ENCODE results near the gene CFL2. TPM values are rescaled to one million over a fixed set of nuclear protein-coding genes. Genes with fewer than 3 reads are reported as not detected.

CFL2 gene
- total and polyA plus RNA-seq, 2 of the 13 experiments (the other 11 are each of a cell fraction or from before 2014, with no cell fraction given) = 114 to 158 TPM

DNA sequence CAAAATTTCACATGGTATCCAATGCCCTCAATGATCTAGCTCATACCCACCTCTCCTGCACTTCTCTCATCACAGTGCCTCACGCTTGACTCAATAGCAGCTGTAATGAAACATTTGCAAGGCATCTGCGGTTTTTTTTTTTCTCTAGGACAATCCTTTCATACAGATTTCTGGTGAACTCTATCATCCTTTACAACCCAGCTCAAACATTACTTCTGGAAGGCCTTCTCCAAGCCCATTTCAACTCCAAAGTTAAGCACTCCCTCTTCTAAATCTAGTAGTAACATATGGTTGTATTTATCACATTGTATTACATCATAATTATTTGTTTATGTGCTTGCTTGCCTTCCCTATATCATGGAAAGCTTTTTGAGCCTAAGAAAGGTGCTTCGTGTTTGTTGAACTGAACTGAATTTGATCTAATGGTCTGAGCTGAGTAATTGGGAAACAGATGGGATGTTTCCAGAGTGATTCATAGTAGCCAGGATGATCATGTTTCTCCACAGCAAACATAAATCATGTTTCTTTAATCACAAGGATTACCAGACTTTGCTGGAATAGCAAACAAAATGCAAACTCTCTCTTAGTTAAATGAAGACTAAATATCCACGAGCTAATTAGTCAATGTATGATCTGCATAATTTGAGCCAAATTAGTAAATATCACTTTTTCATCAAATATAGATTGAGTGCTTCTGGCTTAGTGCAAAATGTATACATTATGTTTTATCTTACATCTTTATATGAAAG lies 14.3 kb downstream of the CFL2 start (continued):
- TF ChIP-seq, protein P1, sequence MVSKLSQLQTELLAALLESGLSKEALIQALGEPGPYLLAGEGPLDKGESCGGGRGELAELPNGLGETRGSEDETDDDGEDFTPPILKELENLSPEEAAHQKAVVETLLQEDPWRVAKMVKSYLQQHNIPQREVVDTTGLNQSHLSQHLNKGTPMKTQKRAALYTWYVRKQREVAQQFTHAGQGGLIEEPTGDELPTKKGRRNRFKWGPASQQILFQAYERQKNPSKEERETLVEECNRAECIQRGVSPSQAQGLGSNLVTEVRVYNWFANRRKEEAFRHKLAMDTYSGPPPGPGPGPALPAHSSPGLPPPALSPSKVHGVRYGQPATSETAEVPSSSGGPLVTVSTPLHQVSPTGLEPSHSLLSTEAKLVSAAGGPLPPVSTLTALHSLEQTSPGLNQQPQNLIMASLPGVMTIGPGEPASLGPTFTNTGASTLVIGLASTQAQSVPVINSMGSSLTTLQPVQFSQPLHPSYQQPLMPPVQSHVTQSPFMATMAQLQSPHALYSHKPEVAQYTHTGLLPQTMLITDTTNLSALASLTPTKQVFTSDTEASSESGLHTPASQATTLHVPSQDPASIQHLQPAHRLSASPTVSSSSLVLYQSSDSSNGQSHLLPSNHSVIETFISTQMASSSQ (IDR thresholded peaks at IDR 0.05; ENCODE audit: low read depth) = no peak
- TF ChIP-seq, protein P1 (CRISPR knock-in tag; IDR thresholded peaks at IDR 0.05; ENCODE audit: borderline replicate concordance) = no peak
- TF ChIP-seq, protein P2, sequence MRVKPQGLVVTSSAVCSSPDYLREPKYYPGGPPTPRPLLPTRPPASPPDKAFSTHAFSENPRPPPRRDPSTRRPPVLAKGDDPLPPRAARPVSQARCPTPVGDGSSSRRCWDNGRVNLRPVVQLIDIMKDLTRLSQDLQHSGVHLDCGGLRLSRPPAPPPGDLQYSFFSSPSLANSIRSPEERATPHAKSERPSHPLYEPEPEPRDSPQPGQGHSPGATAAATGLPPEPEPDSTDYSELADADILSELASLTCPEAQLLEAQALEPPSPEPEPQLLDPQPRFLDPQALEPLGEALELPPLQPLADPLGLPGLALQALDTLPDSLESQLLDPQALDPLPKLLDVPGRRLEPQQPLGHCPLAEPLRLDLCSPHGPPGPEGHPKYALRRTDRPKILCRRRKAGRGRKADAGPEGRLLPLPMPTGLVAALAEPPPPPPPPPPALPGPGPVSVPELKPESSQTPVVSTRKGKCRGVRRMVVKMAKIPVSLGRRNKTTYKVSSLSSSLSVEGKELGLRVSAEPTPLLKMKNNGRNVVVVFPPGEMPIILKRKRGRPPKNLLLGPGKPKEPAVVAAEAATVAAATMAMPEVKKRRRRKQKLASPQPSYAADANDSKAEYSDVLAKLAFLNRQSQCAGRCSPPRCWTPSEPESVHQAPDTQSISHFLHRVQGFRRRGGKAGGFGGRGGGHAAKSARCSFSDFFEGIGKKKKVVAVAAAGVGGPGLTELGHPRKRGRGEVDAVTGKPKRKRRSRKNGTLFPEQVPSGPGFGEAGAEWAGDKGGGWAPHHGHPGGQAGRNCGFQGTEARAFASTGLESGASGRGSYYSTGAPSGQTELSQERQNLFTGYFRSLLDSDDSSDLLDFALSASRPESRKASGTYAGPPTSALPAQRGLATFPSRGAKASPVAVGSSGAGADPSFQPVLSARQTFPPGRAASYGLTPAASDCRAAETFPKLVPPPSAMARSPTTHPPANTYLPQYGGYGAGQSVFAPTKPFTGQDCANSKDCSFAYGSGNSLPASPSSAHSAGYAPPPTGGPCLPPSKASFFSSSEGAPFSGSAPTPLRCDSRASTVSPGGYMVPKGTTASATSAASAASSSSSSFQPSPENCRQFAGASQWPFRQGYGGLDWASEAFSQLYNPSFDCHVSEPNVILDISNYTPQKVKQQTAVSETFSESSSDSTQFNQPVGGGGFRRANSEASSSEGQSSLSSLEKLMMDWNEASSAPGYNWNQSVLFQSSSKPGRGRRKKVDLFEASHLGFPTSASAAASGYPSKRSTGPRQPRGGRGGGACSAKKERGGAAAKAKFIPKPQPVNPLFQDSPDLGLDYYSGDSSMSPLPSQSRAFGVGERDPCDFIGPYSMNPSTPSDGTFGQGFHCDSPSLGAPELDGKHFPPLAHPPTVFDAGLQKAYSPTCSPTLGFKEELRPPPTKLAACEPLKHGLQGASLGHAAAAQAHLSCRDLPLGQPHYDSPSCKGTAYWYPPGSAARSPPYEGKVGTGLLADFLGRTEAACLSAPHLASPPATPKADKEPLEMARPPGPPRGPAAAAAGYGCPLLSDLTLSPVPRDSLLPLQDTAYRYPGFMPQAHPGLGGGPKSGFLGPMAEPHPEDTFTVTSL (CRISPR knock-in tag; IDR thresholded peaks at IDR 0.05; ENCODE audit: borderline replicate concordance) = peak; percentile 82; the same call in 1 of the 2 replicates
- TF ChIP-seq, protein P3, sequence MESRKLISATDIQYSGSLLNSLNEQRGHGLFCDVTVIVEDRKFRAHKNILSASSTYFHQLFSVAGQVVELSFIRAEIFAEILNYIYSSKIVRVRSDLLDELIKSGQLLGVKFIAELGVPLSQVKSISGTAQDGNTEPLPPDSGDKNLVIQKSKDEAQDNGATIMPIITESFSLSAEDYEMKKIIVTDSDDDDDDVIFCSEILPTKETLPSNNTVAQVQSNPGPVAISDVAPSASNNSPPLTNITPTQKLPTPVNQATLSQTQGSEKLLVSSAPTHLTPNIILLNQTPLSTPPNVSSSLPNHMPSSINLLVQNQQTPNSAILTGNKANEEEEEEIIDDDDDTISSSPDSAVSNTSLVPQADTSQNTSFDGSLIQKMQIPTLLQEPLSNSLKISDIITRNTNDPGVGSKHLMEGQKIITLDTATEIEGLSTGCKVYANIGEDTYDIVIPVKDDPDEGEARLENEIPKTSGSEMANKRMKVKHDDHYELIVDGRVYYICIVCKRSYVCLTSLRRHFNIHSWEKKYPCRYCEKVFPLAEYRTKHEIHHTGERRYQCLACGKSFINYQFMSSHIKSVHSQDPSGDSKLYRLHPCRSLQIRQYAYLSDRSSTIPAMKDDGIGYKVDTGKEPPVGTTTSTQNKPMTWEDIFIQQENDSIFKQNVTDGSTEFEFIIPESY (CRISPR knock-in tag; IDR thresholded peaks at IDR 0.05) = no peak
- TF ChIP-seq JUNB (CRISPR knock-in tag; IDR thresholded peaks at IDR 0.05; ENCODE audit: borderline replicate concordance) = peak; percentile 64; the same call in 1 of the 2 replicates
- TF ChIP-seq, protein P4, sequence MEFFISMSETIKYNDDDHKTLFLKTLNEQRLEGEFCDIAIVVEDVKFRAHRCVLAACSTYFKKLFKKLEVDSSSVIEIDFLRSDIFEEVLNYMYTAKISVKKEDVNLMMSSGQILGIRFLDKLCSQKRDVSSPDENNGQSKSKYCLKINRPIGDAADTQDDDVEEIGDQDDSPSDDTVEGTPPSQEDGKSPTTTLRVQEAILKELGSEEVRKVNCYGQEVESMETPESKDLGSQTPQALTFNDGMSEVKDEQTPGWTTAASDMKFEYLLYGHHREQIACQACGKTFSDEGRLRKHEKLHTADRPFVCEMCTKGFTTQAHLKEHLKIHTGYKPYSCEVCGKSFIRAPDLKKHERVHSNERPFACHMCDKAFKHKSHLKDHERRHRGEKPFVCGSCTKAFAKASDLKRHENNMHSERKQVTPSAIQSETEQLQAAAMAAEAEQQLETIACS (CRISPR knock-in tag; IDR thresholded peaks at IDR 0.05) = no peak
- no peak for TF ChIP-seq ZFY (CRISPR knock-in tag; IDR thresholded peaks at IDR 0.05)
- TF ChIP-seq, protein P5, sequence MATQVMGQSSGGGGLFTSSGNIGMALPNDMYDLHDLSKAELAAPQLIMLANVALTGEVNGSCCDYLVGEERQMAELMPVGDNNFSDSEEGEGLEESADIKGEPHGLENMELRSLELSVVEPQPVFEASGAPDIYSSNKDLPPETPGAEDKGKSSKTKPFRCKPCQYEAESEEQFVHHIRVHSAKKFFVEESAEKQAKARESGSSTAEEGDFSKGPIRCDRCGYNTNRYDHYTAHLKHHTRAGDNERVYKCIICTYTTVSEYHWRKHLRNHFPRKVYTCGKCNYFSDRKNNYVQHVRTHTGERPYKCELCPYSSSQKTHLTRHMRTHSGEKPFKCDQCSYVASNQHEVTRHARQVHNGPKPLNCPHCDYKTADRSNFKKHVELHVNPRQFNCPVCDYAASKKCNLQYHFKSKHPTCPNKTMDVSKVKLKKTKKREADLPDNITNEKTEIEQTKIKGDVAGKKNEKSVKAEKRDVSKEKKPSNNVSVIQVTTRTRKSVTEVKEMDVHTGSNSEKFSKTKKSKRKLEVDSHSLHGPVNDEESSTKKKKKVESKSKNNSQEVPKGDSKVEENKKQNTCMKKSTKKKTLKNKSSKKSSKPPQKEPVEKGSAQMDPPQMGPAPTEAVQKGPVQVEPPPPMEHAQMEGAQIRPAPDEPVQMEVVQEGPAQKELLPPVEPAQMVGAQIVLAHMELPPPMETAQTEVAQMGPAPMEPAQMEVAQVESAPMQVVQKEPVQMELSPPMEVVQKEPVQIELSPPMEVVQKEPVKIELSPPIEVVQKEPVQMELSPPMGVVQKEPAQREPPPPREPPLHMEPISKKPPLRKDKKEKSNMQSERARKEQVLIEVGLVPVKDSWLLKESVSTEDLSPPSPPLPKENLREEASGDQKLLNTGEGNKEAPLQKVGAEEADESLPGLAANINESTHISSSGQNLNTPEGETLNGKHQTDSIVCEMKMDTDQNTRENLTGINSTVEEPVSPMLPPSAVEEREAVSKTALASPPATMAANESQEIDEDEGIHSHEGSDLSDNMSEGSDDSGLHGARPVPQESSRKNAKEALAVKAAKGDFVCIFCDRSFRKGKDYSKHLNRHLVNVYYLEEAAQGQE (IDR thresholded peaks at IDR 0.05; ENCODE audit: borderline replicate concordance in 1 of 2, low read depth in 1 of 2, low read length in 2 of 2) = no peak
- no peak for TF ChIP-seq ZSCAN9 (CRISPR knock-in tag; IDR thresholded peaks at IDR 0.05; ENCODE audit: borderline replicate concordance)

Data from HepG2 (cell line).